Neuronal stem cell (in vitro differentiated cells): Measurements from ENCODE around the gene C9.

Experiments
- DNase-seq: peaks from one replicate; pipeline ENCODE4 v3.0.0-alpha.2; 2013; ENCODE audit warnings: low spot score
- H2AFZ ChIP-seq: one replicate; pipeline ENCODE4 v1.6.1; 2013; ENCODE audit warnings: mild to moderate bottlenecking, low read length, inconsistent platforms
- H2AK5ac ChIP-seq: 2 replicates; pipeline ENCODE4 v1.6.1; 2013; ENCODE audit warnings: low read depth, mild to moderate bottlenecking, inconsistent platforms, low read length, moderate library complexity, mixed read lengths
- H2BK120ac ChIP-seq: 2 replicates; pipeline ENCODE4 v1.6.1; 2013; ENCODE audit warnings: low read depth, mild to moderate bottlenecking, inconsistent platforms, low read length, moderate library complexity, mixed read lengths
- H2BK12ac ChIP-seq: one replicate; pipeline ENCODE4 v1.6.1; 2013; ENCODE audit warnings: low read length, inconsistent platforms
- H2BK15ac ChIP-seq: 2 replicates; pipeline ENCODE4 v1.6.1; 2013; ENCODE audit warnings: mild to moderate bottlenecking, low read length, inconsistent platforms, mixed read lengths
- H2BK5ac ChIP-seq: one replicate; pipeline ENCODE4 v1.6.1; 2013; ENCODE audit warnings: inconsistent platforms, mild to moderate bottlenecking, low read length, moderate library complexity
- H3K14ac ChIP-seq: one replicate; pipeline ENCODE4 v1.6.1; 2013; ENCODE audit warnings: low read length, inconsistent platforms
- H3K18ac ChIP-seq: 2 replicates; pipeline ENCODE4 v1.6.1; 2013; ENCODE audit warnings: low read length, inconsistent platforms
- H3K23ac ChIP-seq: 2 replicates; pipeline ENCODE4 v1.6.1; 2013; ENCODE audit warnings: low read depth, mild to moderate bottlenecking, mixed read lengths, low read length, inconsistent platforms; ENCODE audit not compliant: poor library complexity
- H3K27ac ChIP-seq: replicated peaks from 3 replicates; pipeline ENCODE4 v1.5.1; 2013; ENCODE audit warnings: low read length, inconsistent platforms
- H3K27me3 ChIP-seq, 3 experiments: 2 replicates each; pipeline ENCODE4 v1.6.1; 2013; ENCODE audit warnings: low read length in 3 of 3, mild to moderate bottlenecking in 2 of 3, inconsistent platforms in 1 of 3, low read depth in 1 of 3, mixed read lengths in 1 of 3, moderate library complexity in 1 of 3; ENCODE audit not compliant: control insufficient read depth in 3 of 3, insufficient read depth in 3 of 3
- H3K36me3 ChIP-seq, 2 donors: replicated peaks in 1 of 2; 2 replicates each; pipeline ENCODE4 v1.6.1; 2013; ENCODE audit warnings: low read length in 2 of 2; ENCODE audit not compliant: control insufficient read depth in 2 of 2, insufficient read depth in 2 of 2
- H3K4ac ChIP-seq: 2 replicates; pipeline ENCODE4 v1.6.1; 2013; ENCODE audit warnings: inconsistent platforms, mild to moderate bottlenecking, low read length, moderate library complexity
- H3K4me1 ChIP-seq, 2 donors: 1 replicate in 1 of 2; 2 replicates in 1 of 2; pipeline ENCODE4 v1.6.1; 2013; ENCODE audit warnings: low read length in 2 of 2, low read depth in 1 of 2; ENCODE audit not compliant: control insufficient read depth in 2 of 2, insufficient read depth in 1 of 2
- H3K4me2 ChIP-seq: one replicate; pipeline ENCODE4 v1.6.1; 2013; ENCODE audit warnings: mild to moderate bottlenecking, low read length, inconsistent platforms; ENCODE audit not compliant: insufficient read depth, poor library complexity, severe bottlenecking
- H3K4me3 ChIP-seq, 2 donors: 2 replicates each; pipeline ENCODE4 v1.5.1; 2013; ENCODE audit warnings: low read length in 2 of 2, mild to moderate bottlenecking in 2 of 2, inconsistent platforms in 1 of 2, moderate library complexity in 1 of 2
- H3K79me1 ChIP-seq: one replicate; pipeline ENCODE4 v1.6.1; 2013; ENCODE audit warnings: low read depth, mild to moderate bottlenecking, inconsistent platforms, low read length, moderate library complexity
- H3K9ac ChIP-seq: one replicate; pipeline ENCODE4 v1.6.1; 2013; ENCODE audit warnings: mild to moderate bottlenecking, low read depth, low read length, inconsistent platforms; ENCODE audit not compliant: poor library complexity
- H3K9me3 ChIP-seq, 2 donors: replicated peaks in 1 of 2; 2 replicates each; pipeline versions ENCODE3 to v1.6.1; 2013; ENCODE audit warnings: low read length in 2 of 2, mild to moderate bottlenecking in 2 of 2, inconsistent platforms in 1 of 2, low read depth in 1 of 2, mixed read lengths in 1 of 2, moderate library complexity in 1 of 2; ENCODE audit not compliant: control insufficient read depth in 2 of 2, insufficient read depth in 1 of 2
- H4K8ac ChIP-seq: one replicate; pipeline ENCODE4 v1.6.1; 2013; ENCODE audit warnings: low read depth, mild to moderate bottlenecking, inconsistent platforms, low read length, moderate library complexity
- H4K91ac ChIP-seq: one replicate; pipeline ENCODE4 v1.6.1; 2013; ENCODE audit warnings: low read length, low read depth, mild to moderate bottlenecking, inconsistent platforms; ENCODE audit not compliant: poor library complexity
- WGBS, 2 donors: extraction: QIAGEN DNeasy Blood & Tissue Kit; methylation state at CpG; one replicate each; pipeline ENCODE4 v1.1.7; 2013; ENCODE audit warnings: missing lambda C conversion rate in 2 of 2, mixed read lengths in 1 of 2; ENCODE audit not compliant: insufficient read length in 2 of 2, insufficient replicate concordance in 1 of 2; ENCODE audit errors: extremely low coverage in 2 of 2; 5-methylcytosine and 5-hydroxymethylcytosine counted together

C9 gene

GRCh38 chr5:39395521-39395920 lies 31.2 kb upstream of the C9 start:
- Histone ChIP-seq H2AFZ (no peak overlapping the region), H2BK12ac (no peak overlapping the region), H3K27ac (no peak overlapping the region), H4K91ac (no peak overlapping the region), H3K4ac (no peak overlapping the region), H3K23ac (no peak overlapping the region), H3K4me3 (no peak overlapping the region), H3K4me1 (no peaks in the 10 kb centered on the region), H2BK120ac (no peak overlapping the region), H3K36me3 (peaks cover 4 to 6% of the 10 kb centered on the region in 2 donors), H3K4me2 (no peak overlapping the region), H3K79me1 (no peaks in the 10 kb centered on the region), H3K27me3 (no peaks in the 10 kb centered on the region), H2BK15ac (no peak overlapping the region), H2AK5ac (no peak overlapping the region), H3K9me3 (no peaks in the 10 kb centered on the region), H3K18ac (no peak overlapping the region), H2BK5ac (no peak overlapping the region), H4K8ac (no peak overlapping the region), H3K9ac (no peak overlapping the region), H3K14ac (no peak overlapping the region)
- DNase-seq: no peak

GRCh38 chr5:39394946-39395345 lies 30.7 kb upstream of the C9 start:
- H2AK5ac ChIP-seq: no peak overlapping the region
- no CpG with 5 or more reads among the region's 3 CpGs for WGBS, 2 donors
- H3K9ac ChIP-seq: no peak overlapping the region
- no peak overlapping the region for H2BK12ac ChIP-seq
- H3K4me2 ChIP-seq: no peak overlapping the region
- no peak overlapping the region for H2BK5ac ChIP-seq
- H2BK15ac ChIP-seq: no peak overlapping the region
- no peak overlapping the region for H2BK120ac ChIP-seq
- H4K8ac ChIP-seq: no peak overlapping the region
- no peak overlapping the region for H3K4me3 ChIP-seq
- no peak overlapping the region for H3K14ac ChIP-seq
- no peak overlapping the region for H4K91ac ChIP-seq
- no peak overlapping the region for H3K27ac ChIP-seq
- H3K9me3 ChIP-seq: no peaks in the 10 kb centered on the region
- no peak for DNase-seq
- no peaks in the 10 kb centered on the region for H3K79me1 ChIP-seq
- no peaks in the 10 kb centered on the region for H3K4me1 ChIP-seq
- H3K4ac ChIP-seq: no peak overlapping the region
- H3K23ac ChIP-seq: no peak overlapping the region
- peaks cover 4 to 6% of the 10 kb centered on the region in 2 donors for H3K36me3 ChIP-seq
- no peak overlapping the region for H2AFZ ChIP-seq
- no peaks in the 10 kb centered on the region for H3K27me3 ChIP-seq
- no peak overlapping the region for H3K18ac ChIP-seq

DNA sequence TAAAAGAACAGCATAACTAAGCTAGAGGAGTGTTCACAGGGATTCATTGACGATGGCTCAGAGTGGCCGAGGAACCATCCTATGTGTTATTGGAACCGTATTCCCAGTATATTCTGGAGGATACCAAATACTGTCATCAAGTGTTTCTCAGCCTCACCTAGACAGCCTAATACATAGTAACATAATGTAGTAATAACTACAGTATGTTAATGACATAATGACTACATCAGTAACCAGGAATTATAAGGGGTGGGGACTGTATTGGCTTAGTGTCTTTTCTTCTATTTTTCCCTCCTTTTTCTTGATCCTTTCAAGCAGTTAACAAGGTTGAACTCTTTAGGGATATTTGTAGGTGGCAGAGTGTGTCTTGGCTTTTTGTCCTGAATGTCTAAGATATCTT lies 26.6 kb upstream of the C9 start:
- Histone ChIP-seq H2BK5ac (no peak overlapping the region), H4K91ac (no peak overlapping the region), H3K4ac (no peak overlapping the region), H3K4me2 (no peak overlapping the region), H4K8ac (no peak overlapping the region), H2BK12ac (no peak overlapping the region), H3K36me3 (peaks cover 4 to 6% of the 10 kb centered on the region in 2 donors), H3K27ac (no peak overlapping the region), H3K4me1 (no peaks in the 10 kb centered on the region), H2BK120ac (no peak overlapping the region), H3K14ac (no peak overlapping the region), H2AK5ac (no peak overlapping the region), H3K18ac (no peak overlapping the region), H2BK15ac (no peak overlapping the region), H3K23ac (no peak overlapping the region), H3K9ac (no peak overlapping the region), H3K27me3 (no peaks in the 10 kb centered on the region), H2AFZ (no peak overlapping the region), H3K4me3 (no peak overlapping the region), H3K79me1 (no peaks in the 10 kb centered on the region), H3K9me3 (no peaks in the 10 kb centered on the region)
- DNase-seq: no peak
- no CpG with 5 or more reads among the region's 3 CpGs for WGBS, 2 donors

DNA sequence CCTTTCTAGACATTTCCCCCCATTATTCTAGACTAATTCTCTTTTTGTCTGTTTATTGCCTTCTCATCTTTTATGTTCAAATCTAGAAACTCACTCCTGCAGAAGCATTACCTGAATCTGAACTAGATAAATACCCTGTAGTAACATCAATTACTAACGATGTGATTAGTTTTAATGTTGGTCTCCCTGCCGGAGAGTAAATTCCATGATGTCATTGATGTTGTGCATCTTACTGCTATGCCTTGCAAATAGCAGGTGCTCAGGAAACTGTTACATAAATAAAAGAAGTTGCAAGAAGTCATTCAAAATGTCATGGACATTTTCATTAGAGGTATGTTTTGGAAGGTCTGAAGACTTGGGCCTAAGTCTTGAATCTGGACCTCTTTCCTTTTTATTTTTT lies 23.0 kb upstream of the C9 start:
- Histone ChIP-seq H3K27me3 (no peaks in the 10 kb centered on the region), H3K9me3 (no peaks in the 10 kb centered on the region), H3K4me2 (no peak overlapping the region), H3K23ac (no peak overlapping the region), H3K36me3 (peaks cover 6 to 9% of the 10 kb centered on the region in 2 donors), H2AFZ (no peak overlapping the region), H2AK5ac (no peak overlapping the region), H3K27ac (no peak overlapping the region), H2BK12ac (no peak overlapping the region), H3K4ac (no peak overlapping the region), H3K9ac (no peak overlapping the region), H3K18ac (no peak overlapping the region), H2BK5ac (no peak overlapping the region), H3K4me3 (no peak overlapping the region), H4K91ac (no peak overlapping the region), H3K14ac (no peak overlapping the region), H2BK120ac (no peak overlapping the region), H3K79me1 (no peaks in the 10 kb centered on the region), H2BK15ac (no peak overlapping the region), H3K4me1 (no peaks in the 10 kb centered on the region), H4K8ac (no peak overlapping the region)
- no peak for DNase-seq
- WGBS, 2 donors: no CpG with 5 or more reads among the region's 2 CpGs
